Measurements from ENCODE around the gene TPST2.

The TPST2 gene

GRCh38 chr22:26567610-26568009, 22.3 kb downstream of the TPST2 start:
- no peak overlapping the region for H3K4me2 ChIP-seq (ENCODE audit: low read length)
- no peaks in the 10 kb centered on the region for H3K9me3 ChIP-seq (ENCODE audit: control insufficient read depth, insufficient read depth, low read length)
- peaks cover 6% of the 10 kb centered on the region; the same call in 1 of the 2 replicates for H3F3A ChIP-seq (ENCODE audit: control insufficient read depth, insufficient read depth)
- H4K20me1 ChIP-seq (ENCODE audit: control insufficient read depth, insufficient read depth, low read depth, low read length), result peaks cover 3% of the 10 kb centered on the region
- H3K27me3 ChIP-seq (ENCODE audit: control insufficient read depth, low read length), result no peaks in the 10 kb centered on the region
- no peak overlapping the region for H3K27ac ChIP-seq (ENCODE audit: low read depth, low read length)
- no peak for TF ChIP-seq CTCF (IDR thresholded peaks at IDR 0.05; ENCODE audit: low read depth, low read length, poor library complexity, severe bottlenecking)
- TF ChIP-seq EZH2phosphoT487 (IDR thresholded peaks at IDR 0.05; ENCODE audit: borderline replicate concordance, low read length), result no peak
- H3K4me3 ChIP-seq (ENCODE audit: low read length), result no peak overlapping the region
- peaks cover 28% of the 10 kb centered on the region for H3K36me3 ChIP-seq (ENCODE audit: control insufficient read depth, low read length)
- peaks cover 87% of the 10 kb centered on the region for H3K79me2 ChIP-seq (ENCODE audit: control insufficient read depth, low read length)
- H3K4me1 ChIP-seq (ENCODE audit: control insufficient read depth, low read length), result peaks cover 43% of the 10 kb centered on the region
- H3K9me2 ChIP-seq (replicated peaks; ENCODE audit: control insufficient read depth, low read length), result no peaks in the 10 kb centered on the region

GRCh38 chr22:26566994-26567393, 22.9 kb downstream of the TPST2 start:
- no peaks in the 10 kb centered on the region for H3K9me3 ChIP-seq (ENCODE audit: control insufficient read depth, insufficient read depth, low read length)
- TF ChIP-seq EZH2phosphoT487 (IDR thresholded peaks at IDR 0.05; ENCODE audit: borderline replicate concordance, low read length) (no peak), CTCF (IDR thresholded peaks at IDR 0.05; ENCODE audit: low read depth, low read length, poor library complexity, severe bottlenecking) (no peak)
- H4K20me1 ChIP-seq (ENCODE audit: control insufficient read depth, insufficient read depth, low read depth, low read length), result peaks cover 6% of the 10 kb centered on the region; the same call in 1 of the 2 replicates
- H3K9me2 ChIP-seq (replicated peaks; ENCODE audit: control insufficient read depth, low read length), result no peaks in the 10 kb centered on the region
- peaks cover 87% of the 10 kb centered on the region for H3K79me2 ChIP-seq (ENCODE audit: control insufficient read depth, low read length)
- no peak overlapping the region for H3K27ac ChIP-seq (ENCODE audit: low read depth, low read length)
- no peak overlapping the region for H3K4me3 ChIP-seq (ENCODE audit: low read length)
- no peaks in the 10 kb centered on the region for H3K27me3 ChIP-seq (ENCODE audit: control insufficient read depth, low read length)
- peaks cover 44% of the 10 kb centered on the region for H3K4me1 ChIP-seq (ENCODE audit: control insufficient read depth, low read length)
- H3F3A ChIP-seq (ENCODE audit: control insufficient read depth, insufficient read depth), result peaks cover 6% of the 10 kb centered on the region; the same call in 1 of the 2 replicates
- H3K4me2 ChIP-seq (ENCODE audit: low read length), result peak overlapping the region; percentile 31; the same call in 1 of the 2 replicates
- H3K36me3 ChIP-seq (ENCODE audit: control insufficient read depth, low read length), result peaks cover 28% of the 10 kb centered on the region

- H3K79me2 ChIP-seq (ENCODE audit: control insufficient read depth, low read length), result peaks cover 82% of the 10 kb centered on the region
- H3K36me3 ChIP-seq (ENCODE audit: control insufficient read depth, low read length), result peaks cover 28% of the 10 kb centered on the region
- H3F3A ChIP-seq (ENCODE audit: control insufficient read depth, insufficient read depth), result peaks cover 8% of the 10 kb centered on the region; the same call in 1 of the 2 replicates
- H3K4me2 ChIP-seq (ENCODE audit: low read length), result peak overlapping the region; percentile 31; the same call in 1 of the 2 replicates
- peaks cover 49% of the 10 kb centered on the region for H3K4me1 ChIP-seq (ENCODE audit: control insufficient read depth, low read length)
- H3K9me2 ChIP-seq (replicated peaks; ENCODE audit: control insufficient read depth, low read length), result no peaks in the 10 kb centered on the region
- H3K27ac ChIP-seq (ENCODE audit: low read depth, low read length), result no peak overlapping the region
- TF ChIP-seq EZH2phosphoT487 (IDR thresholded peaks at IDR 0.05; ENCODE audit: borderline replicate concordance, low read length) (no peak), CTCF (IDR thresholded peaks at IDR 0.05; ENCODE audit: low read depth, low read length, poor library complexity, severe bottlenecking) (no peak)
- no peak overlapping the region for H3K4me3 ChIP-seq (ENCODE audit: low read length)
- H3K27me3 ChIP-seq (ENCODE audit: control insufficient read depth, low read length), result no peaks in the 10 kb centered on the region
- H3K9me3 ChIP-seq (ENCODE audit: control insufficient read depth, insufficient read depth, low read length), result no peaks in the 10 kb centered on the region
- peaks cover 6% of the 10 kb centered on the region; the same call in 1 of the 2 replicates for H4K20me1 ChIP-seq (ENCODE audit: control insufficient read depth, insufficient read depth, low read depth, low read length)
Measured at GRCh38 chr22:26565889-26566288, 24.0 kb downstream of the TPST2 start.
